ENCODE results near the gene SLC7A14. TPM values are rescaled to one million over a fixed set of nuclear protein-coding genes. Genes with fewer than 3 reads are reported as not detected.
A peak's percentile ranks its signal among the peaks of the same experiment; 100 is the strongest.

The SLC7A14 gene
- total RNA-seq, 1 donor from 2014 or later, result 13.5 TPM

- Mint-ChIP-seq H3K27ac (no peak overlapping the region), H3K27me3 (peaks cover 3% of the 10 kb centered on the region), H3K36me3 (peaks cover 14% of the 10 kb centered on the region), H3K9me3 (peaks cover 6% of the 10 kb centered on the region), H3K4me3 (no peak overlapping the region), H3K4me1 (ENCODE audit: unreplicated experiment) (peaks cover 27% of the 10 kb centered on the region)
- no peak for DNase-seq (ENCODE audit: extremely low spot score, unreplicated experiment)
- peak; percentile 68 for TF ChIP-seq CTCF (conservative IDR thresholded peaks at IDR 0.05)
Observed at GRCh38 chr3:170499562-170500156, 86.2 kb downstream of the SLC7A14 start.

- H3K9me3 Mint-ChIP-seq, result peaks cover 6% of the 10 kb centered on the region
- H3K27ac Mint-ChIP-seq, result no peak overlapping the region
- H3K4me1 Mint-ChIP-seq (ENCODE audit: unreplicated experiment), result peaks cover 47% of the 10 kb centered on the region
- TF ChIP-seq CTCF (conservative IDR thresholded peaks at IDR 0.05), result no peak
- H3K36me3 Mint-ChIP-seq, result peaks cover 14% of the 10 kb centered on the region
- DNase-seq (ENCODE audit: extremely low spot score, unreplicated experiment), result no peak
- no peak overlapping the region for H3K4me3 Mint-ChIP-seq
- H3K27me3 Mint-ChIP-seq, result peaks cover 3% of the 10 kb centered on the region
Observed at GRCh38 chr3:170497207-170498095, 88.4 kb downstream of the SLC7A14 start.

- DNase-seq (ENCODE audit: extremely low spot score, unreplicated experiment), result no peak
- Mint-ChIP-seq H3K27me3 (peaks cover 3% of the 10 kb centered on the region), H3K4me3 (no peak overlapping the region), H3K4me1 (ENCODE audit: unreplicated experiment) (peaks cover 47% of the 10 kb centered on the region), H3K9me3 (peaks cover 6% of the 10 kb centered on the region), H3K36me3 (peaks cover 14% of the 10 kb centered on the region), H3K27ac (no peak overlapping the region)
- TF ChIP-seq CTCF (conservative IDR thresholded peaks at IDR 0.05), result no peak
Observed at GRCh38 chr3:170496868-170497140, 89.1 kb downstream of the SLC7A14 start.

GRCh38 chr3:170496026-170496867 lies 89.6 kb downstream of the SLC7A14 start:
- Mint-ChIP-seq H3K36me3 (peaks cover 14% of the 10 kb centered on the region), H3K4me1 (ENCODE audit: unreplicated experiment) (peaks cover 47% of the 10 kb centered on the region), H3K4me3 (no peak overlapping the region), H3K27ac (no peak overlapping the region), H3K27me3 (peaks cover 3% of the 10 kb centered on the region), H3K9me3 (peaks cover 6% of the 10 kb centered on the region)
- no peak for TF ChIP-seq CTCF (conservative IDR thresholded peaks at IDR 0.05)
- no peak for DNase-seq (ENCODE audit: extremely low spot score, unreplicated experiment)

- peaks cover 12% of the 10 kb centered on the region for H3K36me3 Mint-ChIP-seq
- no peak for DNase-seq (ENCODE audit: extremely low spot score, unreplicated experiment)
- H3K4me3 Mint-ChIP-seq, result no peak overlapping the region
- H3K27ac Mint-ChIP-seq, result no peak overlapping the region
- peaks cover 3% of the 10 kb centered on the region for H3K27me3 Mint-ChIP-seq
- H3K9me3 Mint-ChIP-seq, result peaks cover 6% of the 10 kb centered on the region
- peaks cover 45% of the 10 kb centered on the region for H3K4me1 Mint-ChIP-seq (ENCODE audit: unreplicated experiment)
- no peak for TF ChIP-seq CTCF (conservative IDR thresholded peaks at IDR 0.05)
Observed at GRCh38 chr3:170494766-170495165, 91.1 kb downstream of the SLC7A14 start.

Data from type B pancreatic cell (in vitro differentiated cells).